ENCODE measurements around the gene ANKRD55.
A peak's percentile ranks its signal among the peaks of the same experiment; 100 is the strongest.
"Not testable (repeated sequence)": the region's sequence is repeated elsewhere in the genome, so short reads cannot be mapped to it uniquely, and the experiment has no call there.

ANKRD55 gene

DNA sequence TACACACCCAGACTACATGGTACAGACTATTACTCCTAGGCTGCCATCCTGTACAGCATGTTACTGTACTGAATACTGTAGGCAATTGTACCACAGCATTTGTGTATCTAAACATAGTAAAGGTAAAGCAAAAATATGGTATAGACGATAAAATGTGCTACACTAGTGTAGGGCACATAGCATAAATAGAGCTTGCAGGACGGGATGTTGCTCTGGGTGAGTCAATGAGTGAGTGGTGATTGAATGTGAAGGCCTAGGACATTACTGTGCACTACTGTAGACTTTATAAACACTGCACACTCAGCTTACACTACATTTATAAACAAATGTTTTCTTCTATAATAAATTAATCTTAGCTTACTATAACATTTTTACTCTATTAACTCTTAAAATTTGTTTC lies 25.6 kb downstream of the ANKRD55 start:
- no peak for DNase-seq (ENCODE audit: low read depth)

- no peak for DNase-seq (ENCODE audit: low read depth)
Observed at GRCh38 chr5:56206126-56206910, 26.8 kb downstream of the ANKRD55 start.

DNA sequence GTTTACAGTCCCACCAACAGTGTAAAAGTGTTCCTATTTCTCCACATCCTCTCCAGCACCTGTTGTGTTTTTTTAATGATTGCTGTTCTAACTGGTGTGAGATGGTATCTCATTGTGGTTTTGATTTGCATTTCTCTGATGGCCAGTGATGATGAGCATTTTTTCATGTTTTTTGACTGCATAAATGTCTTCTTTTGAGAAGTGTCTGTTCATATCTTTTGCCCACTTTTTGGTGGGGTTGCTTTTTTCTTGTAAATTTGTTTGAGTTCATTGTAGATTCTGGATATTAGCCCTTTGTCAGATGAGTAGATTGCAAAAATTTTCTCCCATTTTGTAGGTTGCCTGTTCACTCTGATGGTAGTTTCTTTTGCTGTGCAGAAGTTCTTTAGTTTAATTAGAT lies 29.2 kb downstream of the ANKRD55 start:
- DNase-seq (ENCODE audit: low read depth), result not testable (repeated sequence)

DNA sequence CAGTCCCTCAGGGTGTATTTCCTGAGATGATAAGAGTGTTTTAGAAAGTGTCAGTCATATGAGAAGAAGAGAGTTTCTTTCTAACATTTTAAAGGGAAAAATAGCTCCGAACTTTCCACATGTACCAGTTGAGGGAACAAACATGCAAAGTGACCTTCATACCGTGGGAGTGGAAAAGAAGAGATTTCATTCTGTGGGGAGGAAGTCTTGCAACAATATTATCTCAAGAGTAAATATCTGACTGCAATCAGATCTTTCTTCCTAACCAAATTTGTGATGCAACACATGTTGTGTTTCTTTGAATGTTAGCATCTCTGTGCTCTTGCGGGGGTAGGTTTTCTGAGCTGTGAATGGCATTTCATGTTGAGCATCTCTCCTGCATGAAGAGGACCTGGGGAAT lies 30.6 kb downstream of the ANKRD55 start:
- no peak for DNase-seq (ENCODE audit: low read depth)

DNA sequence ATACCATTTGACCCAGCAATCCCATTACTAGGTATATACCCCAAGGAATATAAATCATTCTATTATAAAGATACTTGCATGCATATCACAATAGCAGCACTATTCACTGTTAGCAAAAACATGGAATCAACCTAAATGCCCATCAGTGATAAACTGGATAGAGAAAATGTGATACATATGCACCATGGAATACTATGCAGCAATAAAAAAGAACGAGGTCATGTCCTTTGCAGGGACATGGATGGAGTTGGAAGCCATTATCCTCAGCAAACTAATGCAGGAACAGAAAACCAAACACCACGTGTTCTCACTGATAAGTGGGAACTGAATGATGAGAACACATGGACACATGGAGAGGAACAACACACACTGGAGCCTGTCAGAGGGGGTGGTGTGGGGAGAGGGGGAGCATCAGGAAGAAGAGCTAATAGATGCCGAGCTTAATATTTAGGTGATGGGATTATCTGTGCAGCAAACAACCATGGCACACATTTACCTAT lies 31.3 kb downstream of the ANKRD55 start:
- DNase-seq (ENCODE audit: low read depth), result not testable (repeated sequence)

GRCh38 chr5:56200971-56201666 lies 32.0 kb downstream of the ANKRD55 start:
- DNase-seq (ENCODE audit: low read depth), result peak; percentile 19

GRCh38 chr5:56195016-56195415 lies 38.1 kb downstream of the ANKRD55 start:
- no peak for DNase-seq (ENCODE audit: low read depth)

DNA sequence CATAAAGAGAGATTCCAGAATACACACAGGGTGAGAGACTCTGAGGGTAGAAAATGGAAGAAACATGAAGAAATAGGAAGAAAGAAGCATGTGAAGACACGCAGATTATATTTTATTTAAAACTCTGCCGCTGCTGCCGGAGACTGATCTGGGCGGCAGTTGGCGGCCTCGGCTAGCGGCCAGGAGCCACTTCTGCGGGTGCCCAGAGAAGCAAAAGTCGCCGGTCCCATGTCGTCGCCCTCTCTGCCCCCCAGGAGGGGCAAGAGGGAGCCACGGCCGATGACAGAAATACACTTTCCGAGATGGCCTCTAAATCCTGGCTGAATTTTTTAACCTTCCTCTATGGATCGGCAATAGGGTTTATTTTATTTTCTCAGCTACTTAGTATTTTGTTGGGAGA lies 40.9 kb downstream of the ANKRD55 start:
- no peak for DNase-seq (ENCODE audit: low read depth)

DNA sequence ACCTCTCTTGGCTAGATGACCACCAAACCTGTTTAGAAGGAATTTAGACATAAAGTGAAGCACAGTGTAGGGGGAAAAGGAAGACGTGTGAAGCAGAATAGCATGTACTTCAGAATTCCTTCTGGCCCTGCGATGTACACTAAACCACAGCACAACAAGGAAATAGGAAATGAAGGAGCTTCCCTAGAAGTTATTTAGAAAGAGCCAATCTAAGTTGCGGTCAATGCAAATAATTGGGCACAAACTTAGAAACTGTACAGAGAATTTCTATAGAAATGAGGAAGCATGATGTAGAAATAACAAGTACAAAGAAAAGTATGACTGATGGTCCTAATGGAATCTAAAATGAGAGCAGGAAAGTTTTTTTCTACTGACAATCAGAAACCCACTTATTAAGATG lies 41.5 kb downstream of the ANKRD55 start:
- no peak for DNase-seq (ENCODE audit: low read depth)

- no peak for DNase-seq (ENCODE audit: low read depth)
Observed at GRCh38 chr5:56190497-56190896, 42.6 kb downstream of the ANKRD55 start.

GRCh38 chr5:56185768-56186311 lies 47.3 kb downstream of the ANKRD55 start:
- DNase-seq (ENCODE audit: low read depth), result no peak

- no peak for DNase-seq (ENCODE audit: low read depth)
Observed at GRCh38 chr5:56183506-56183905, 49.6 kb downstream of the ANKRD55 start.

GRCh38 chr5:56179442-56179841 lies 53.7 kb downstream of the ANKRD55 start:
- DNase-seq (ENCODE audit: low read depth), result no peak

- no peak for DNase-seq (ENCODE audit: low read depth)
Observed at GRCh38 chr5:56178823-56179222, 54.3 kb downstream of the ANKRD55 start.

DNA sequence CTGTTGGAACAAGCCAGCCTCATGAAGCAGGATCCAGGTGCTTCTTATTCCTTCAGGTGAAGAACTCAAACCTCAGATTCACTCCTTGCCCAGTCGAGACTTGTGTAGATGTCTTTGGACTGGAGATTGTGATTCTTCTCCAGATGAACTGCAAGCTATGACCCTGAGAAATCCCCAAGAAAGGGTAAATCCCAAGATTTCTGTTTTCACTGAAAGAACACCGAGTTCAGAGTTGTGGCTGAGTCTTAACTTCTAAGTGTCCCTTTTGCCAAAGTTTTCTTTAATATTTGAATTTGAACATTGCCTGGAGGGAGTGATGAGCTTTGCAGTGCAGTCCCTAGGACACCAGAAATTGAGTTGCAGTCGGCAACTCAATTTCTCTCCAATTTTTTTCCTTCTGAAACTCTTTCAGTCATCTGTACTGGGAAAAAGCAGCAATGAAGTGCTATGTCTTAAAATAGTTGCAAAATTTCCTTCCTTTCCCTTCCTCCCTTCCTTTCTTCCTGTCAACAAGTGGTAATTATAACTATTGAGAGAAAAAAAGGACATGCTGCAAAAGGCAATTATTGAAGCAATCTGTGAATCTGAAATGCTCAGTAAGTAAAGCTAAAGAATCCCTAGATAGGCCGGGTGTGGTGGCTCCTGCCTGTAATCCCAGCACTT lies 56.1 kb downstream of the ANKRD55 start:
- no peak for DNase-seq (ENCODE audit: low read depth)

DNA sequence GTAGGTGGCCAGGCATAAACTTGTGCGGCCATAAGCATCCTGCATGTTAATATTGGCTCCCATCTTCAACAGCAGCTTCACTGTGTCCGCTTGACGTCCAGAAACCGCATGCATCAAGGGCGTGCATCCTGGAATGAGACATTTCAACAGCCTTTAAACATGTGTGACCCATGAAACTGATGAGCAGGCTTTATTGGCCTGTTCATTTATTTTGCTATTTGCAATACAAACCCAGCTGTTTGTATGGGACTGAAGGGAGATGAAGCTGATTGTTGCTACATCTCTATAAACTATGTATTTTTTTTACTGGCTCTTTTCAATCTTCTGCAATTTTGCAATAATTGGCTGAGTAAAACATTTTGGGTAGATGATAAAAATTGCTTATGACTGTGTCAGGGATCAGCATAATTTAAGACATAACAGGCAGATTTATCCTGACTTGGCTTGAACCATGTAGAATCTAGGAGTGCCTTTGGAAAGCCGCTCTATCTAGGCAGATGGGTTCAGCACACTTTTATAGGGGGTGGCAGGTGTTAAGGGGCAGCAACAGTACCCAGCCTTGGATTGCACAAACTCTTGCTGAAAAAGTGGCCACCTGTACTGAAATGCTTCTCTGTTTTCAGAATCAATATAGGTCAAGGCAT lies 56.9 kb downstream of the ANKRD55 start:
- no peak for DNase-seq (ENCODE audit: low read depth)

DNA sequence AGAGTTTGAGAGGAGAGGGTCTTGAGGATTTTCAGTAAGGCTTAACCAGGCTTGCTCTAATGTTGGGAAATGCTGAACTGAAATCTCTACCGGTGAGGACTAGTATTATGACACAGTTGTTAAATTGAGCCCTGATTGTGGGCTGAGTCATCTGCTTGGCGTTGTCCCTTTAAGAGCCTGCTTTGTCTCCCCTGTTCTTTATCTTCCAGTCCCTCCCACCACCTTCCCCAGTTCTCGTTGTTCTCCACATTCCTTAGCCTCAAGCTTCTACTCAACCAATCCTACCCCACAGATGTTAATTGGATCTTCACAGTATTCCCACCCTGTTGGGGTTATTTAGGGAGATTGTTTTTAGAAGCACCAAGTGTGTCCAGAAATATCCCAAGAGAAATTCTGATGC lies 57.6 kb downstream of the ANKRD55 start:
- DNase-seq (ENCODE audit: low read depth), result no peak

DNA sequence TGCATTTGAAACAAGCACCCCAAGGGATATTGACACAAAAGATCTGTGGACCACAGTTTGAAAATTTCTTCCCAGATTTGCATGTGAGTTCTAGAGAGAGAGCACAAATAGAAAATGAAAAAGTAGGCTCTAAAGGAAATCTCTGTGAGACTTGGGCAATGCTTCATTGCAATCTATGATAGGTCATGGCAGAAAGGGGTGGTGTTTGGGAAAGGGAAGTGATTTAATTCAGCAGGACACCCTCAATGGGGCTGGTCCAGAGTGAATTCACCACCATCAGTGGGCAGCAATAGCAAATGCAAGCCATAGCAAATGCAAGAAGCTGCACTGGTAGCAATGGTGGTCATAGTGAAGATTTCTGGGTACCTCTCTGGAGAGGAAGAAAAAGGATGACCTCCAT lies 58.1 kb downstream of the ANKRD55 start:
- DNase-seq (ENCODE audit: low read depth), result no peak

- no peak for DNase-seq (ENCODE audit: low read depth)
Observed at GRCh38 chr5:56172241-56172640, 60.9 kb downstream of the ANKRD55 start.

DNA sequence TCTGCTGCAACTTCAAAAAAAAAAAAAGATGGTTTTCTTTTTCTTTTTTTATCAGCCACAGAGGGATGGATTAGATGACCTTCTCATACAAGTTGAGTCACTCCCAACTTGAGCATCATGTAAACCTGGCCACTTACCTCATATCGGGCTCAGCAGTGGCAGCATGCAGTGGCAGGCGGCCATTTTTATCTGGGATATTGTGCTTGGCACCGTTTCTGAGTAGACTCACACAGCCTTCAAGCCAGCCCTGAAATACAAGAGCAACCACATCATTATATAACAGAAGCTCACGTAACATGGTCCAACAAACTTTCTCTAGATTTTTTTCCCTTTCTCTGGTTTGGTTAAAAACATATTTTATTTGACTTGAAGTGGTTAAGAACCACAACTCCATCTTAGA lies 62.6 kb downstream of the ANKRD55 start:
- DNase-seq (ENCODE audit: low read depth), result no peak

- no peak for DNase-seq (ENCODE audit: low read depth)
Observed at GRCh38 chr5:56169949-56170348, 63.2 kb downstream of the ANKRD55 start.

GRCh38 chr5:56169281-56169680 lies 63.8 kb downstream of the ANKRD55 start:
- no peak for DNase-seq (ENCODE audit: low read depth)
